ENCODE results near the gene GSK3A.

The GSK3A gene

GRCh38 chr19:42196011-42197001 lies 46.1 kb downstream of the GSK3A start:
- DNase-seq, result no peak

- no peak for DNase-seq
Observed at GRCh38 chr19:42193706-42194105, 48.7 kb downstream of the GSK3A start.

GRCh38 chr19:42193294-42193693 lies 49.1 kb downstream of the GSK3A start:
- no peak for DNase-seq

- DNase-seq, result no peak
Observed at GRCh38 chr19:42191855-42192254, 50.5 kb downstream of the GSK3A start.

GRCh38 chr19:42191330-42191729 lies 51.1 kb downstream of the GSK3A start:
- no peak for DNase-seq

- DNase-seq, result no peak
Observed at GRCh38 chr19:42189133-42189532, 53.3 kb downstream of the GSK3A start.

- no peak for DNase-seq
Observed at GRCh38 chr19:42188665-42189064, 53.7 kb downstream of the GSK3A start.

GRCh38 chr19:42185277-42185676 lies 57.1 kb downstream of the GSK3A start:
- DNase-seq, result peak; percentile 25

- DNase-seq, result peak; percentile 49
Observed at GRCh38 chr19:42184401-42184861, 58.0 kb downstream of the GSK3A start.

All from activated effector memory CD4-positive, alpha-beta T cell treated with Interleukin-2 at 50 U/mL for 16 hours (primary cell).